K562 (cell line): ENCODE measurements around the gene ABHD16A. TPM values are rescaled to one million over a fixed set of nuclear protein-coding genes. Genes with fewer than 3 reads are reported as not detected.

Source experiments
- CC2D1A ChIP-seq: fragments of 450-650 bp; IDR thresholded peaks from 2 replicates; pipeline ENCODE4 v1.6.1; 2017; ENCODE audit warnings: mild to moderate bottlenecking
- E2F4 ChIP-seq: sonication (generic); formaldehyde crosslinking; IDR thresholded peaks from 2 replicates; pipeline ENCODE4 v1.8.0; 2022; ENCODE audit warnings: mild to moderate bottlenecking, low read depth, missing genetic modification reagents
- FOXA1 ChIP-seq: fragments of 450-650 bp; IDR thresholded peaks from 2 replicates; pipeline ENCODE4 v1.6.1; 2016; ENCODE audit warnings: mild to moderate bottlenecking, borderline replicate concordance
- GABPB1 ChIP-seq: sonication (generic); formaldehyde crosslinking; IDR thresholded peaks from 2 replicates; pipeline ENCODE4 v1.8.0; 2022; ENCODE audit warnings: mild to moderate bottlenecking, missing genetic modification reagents
- GTF2E2 ChIP-seq: fragments of 200-800 bp; sonication (Bioruptor generic); IDR thresholded peaks from 2 replicates; pipeline ENCODE4 v1.6.1; 2016; ENCODE audit warnings: missing genetic modification characterization, missing compliant biosample characterization
- LCOR ChIP-seq: sonication (generic); formaldehyde crosslinking; IDR thresholded peaks from 2 replicates; pipeline ENCODE4 v1.8.0; 2022; ENCODE audit warnings: mild to moderate bottlenecking, missing genetic modification reagents
- MAFK ChIP-seq: IDR thresholded peaks from 2 replicates; pipeline ENCODE4 v1.6.1; 2011; ENCODE audit warnings: low read length, improper control_type of control experiment
- NR1H2 ChIP-seq: sonication (generic); formaldehyde crosslinking; IDR thresholded peaks from 2 replicates; pipeline ENCODE4 v1.4.0; 2020; ENCODE audit warnings: mild to moderate bottlenecking, missing genetic modification reagents
- RBM39 ChIP-seq: fragments of 200-400 bp; formaldehyde crosslinking; optimal IDR thresholded peaks from 2 replicates; pipeline ENCODE3; 2018; ENCODE audit warnings: low read depth, low read length
- RHOXF2B ChIP-seq: fragments of 250-450 bp; sonication (Bioruptor Pico); conservative IDR thresholded peaks from 2 replicates; pipeline ENCODE4 v1.5.1; 2021
- ZBTB40 ChIP-seq, 2 experiments: fragments of 450-650 bp in 1 of 2; sonication (generic) in 1 of 2; formaldehyde crosslinking in 1 of 2; IDR thresholded peaks; 2 replicates each; pipeline versions ENCODE4 v1.7.1 to v1.9.0; 2016 to 2022; ENCODE audit warnings: inconsistent platforms in 1 of 2, mild to moderate bottlenecking in 1 of 2, missing genetic modification reagents in 1 of 2
- ZNF197 ChIP-seq: fragments of 200-800 bp; sonication (Bioruptor generic); IDR thresholded peaks from 2 replicates; pipeline ENCODE4 v1.6.1; 2016; ENCODE audit warnings: low read depth, missing genetic modification characterization, missing compliant biosample characterization
- ZNF695 ChIP-seq: fragments of 450-650 bp; formaldehyde crosslinking; IDR thresholded peaks from 2 replicates; pipeline ENCODE4 v1.4.0; 2020; ENCODE audit warnings: mild to moderate bottlenecking, moderate library complexity
- polyA plus RNA-seq, 8 experiments: library from polyadenylated mRNA; depleted of rRNA in 4 of 8; stranded (reverse) in 5 of 8; unstranded in 3 of 8; fragments of >200 nt; fragmentation: Nextera tagmentation in 2 of 8; fragmentation: Illumina TruSeq in 1 of 8; extraction: Ambion mirVana in 2 of 8; extraction: Trizol in 1 of 8; gene quantifications; 2 replicates each; pipeline versions ENCODE4 v1.2.1 to v1.2.3, GENCODE V29; 2011 to 2014; ENCODE audit warnings: inconsistent platforms in 1 of 8, missing spikeins in 1 of 8
- total RNA-seq, 7 experiments: library from RNA; depleted of rRNA in 6 of 7; stranded (reverse); fragments of >200 nt in 6 of 7; fragmentation: Illumina TruSeq in 2 of 7; extraction: Trizol in 2 of 7; gene quantifications; 2 replicates each; pipeline versions ENCODE4 v1.2.1 to v1.2.3, GENCODE V29; 2011 to 2021; ENCODE audit warnings: low replicate concordance in 1 of 7
- TF ChIP-seq, protein P1 (sequence below): fragments of 450-650 bp; IDR thresholded peaks from one replicate; pipeline ENCODE4 v1.6.1; 2018; ENCODE audit warnings: mild to moderate bottlenecking, moderate library complexity; ENCODE audit not compliant: partially characterized antibody

The ABHD16A gene
- total and polyA plus RNA-seq, 9 of the 15 experiments (the other 6 are each of a cell fraction or from before 2014, with no cell fraction given), result 25.8 to 120 (median 81.6) TPM

- peak; percentile 67 for TF ChIP-seq ZBTB40 (IDR thresholded peaks at IDR 0.05)
- no peak for TF ChIP-seq ZBTB40 (CRISPR knock-in tag; IDR thresholded peaks at IDR 0.05)
- no peak for TF ChIP-seq MAFK
- TF ChIP-seq GABPB1, result no peak
- no peak for TF ChIP-seq E2F4 (CRISPR knock-in tag)
- peak; percentile 35; the same call in 1 of the 2 replicates for TF ChIP-seq CC2D1A
- no peak for TF ChIP-seq RHOXF2B (CRISPR knock-in tag)
- TF ChIP-seq LCOR, result peak; percentile 45
- TF ChIP-seq RBM39, result no peak
- TF ChIP-seq, protein P1, sequence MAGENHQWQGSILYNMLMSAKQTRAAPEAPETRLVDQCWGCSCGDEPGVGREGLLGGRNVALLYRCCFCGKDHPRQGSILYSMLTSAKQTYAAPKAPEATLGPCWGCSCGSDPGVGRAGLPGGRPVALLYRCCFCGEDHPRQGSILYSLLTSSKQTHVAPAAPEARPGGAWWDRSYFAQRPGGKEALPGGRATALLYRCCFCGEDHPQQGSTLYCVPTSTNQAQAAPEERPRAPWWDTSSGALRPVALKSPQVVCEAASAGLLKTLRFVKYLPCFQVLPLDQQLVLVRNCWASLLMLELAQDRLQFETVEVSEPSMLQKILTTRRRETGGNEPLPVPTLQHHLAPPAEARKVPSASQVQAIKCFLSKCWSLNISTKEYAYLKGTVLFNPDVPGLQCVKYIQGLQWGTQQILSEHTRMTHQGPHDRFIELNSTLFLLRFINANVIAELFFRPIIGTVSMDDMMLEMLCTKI, result no peak
- TF ChIP-seq GTF2E2 (tag), result no peak
- TF ChIP-seq ZNF197 (CRISPR knock-in tag), result no peak
- 0 out of 2 replicates have a peak, but pooled peaks have one; percentile 15 for TF ChIP-seq NR1H2 (CRISPR knock-in tag)
- no peak for TF ChIP-seq FOXA1
- no peak for TF ChIP-seq ZNF695 (CRISPR knock-in tag)
Observed at GRCh38 chr6:31702405-31702818, 712 bp downstream of the ABHD16A start (continued).
